Islet precursor cell (in vitro differentiated cells): Measurements from ENCODE around the gene SLC5A6.

Source experiments
- DNase-seq: peaks from one replicate; pipeline ENCODE4 v3.0.0-alpha.2; 2018

The SLC5A6 gene

DNA sequence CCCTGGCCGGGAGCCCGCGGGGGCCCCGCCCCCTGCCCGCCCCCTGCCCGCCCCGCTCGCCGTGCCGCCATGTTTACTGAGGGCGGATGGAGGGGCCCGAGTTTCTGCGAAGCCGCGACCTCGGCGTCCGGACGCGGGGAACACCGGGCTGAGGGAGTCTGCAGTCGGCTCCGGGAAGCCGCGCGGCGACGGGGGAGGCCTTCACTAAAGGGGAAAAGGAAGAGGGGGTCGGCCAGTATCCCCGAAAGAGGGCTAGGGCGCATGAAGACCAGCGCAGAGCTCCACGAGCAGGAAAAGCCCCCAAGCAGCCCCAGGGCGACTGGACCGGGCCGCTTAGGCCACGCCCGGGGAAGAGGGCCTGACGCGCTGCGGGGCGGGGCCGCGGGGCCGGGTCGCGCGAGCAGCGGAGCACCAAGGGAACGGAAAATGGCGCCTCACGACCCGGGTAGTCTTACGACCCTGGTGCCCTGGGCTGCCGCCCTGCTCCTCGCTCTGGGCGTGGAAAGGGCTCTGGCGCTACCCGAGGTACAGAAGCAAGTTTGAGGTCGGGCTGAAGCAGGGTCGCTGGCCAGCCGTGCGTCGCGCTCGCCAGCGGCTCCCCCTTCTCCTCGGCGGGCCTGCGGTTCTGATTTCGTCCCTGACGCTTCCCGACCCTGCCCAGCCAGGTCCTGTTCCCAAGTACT is at the start of gene SLC5A6, which contains the start of gene ATRAID:
Gene SLC5A6, minus strand, starts transcription at position 326 of the 683 bp plus-strand sequence. CDS start 4,618 bp downstream, outside the sequence.
Gene ATRAID, plus strand, starts transcription at position 99 of the 683 bp plus-strand sequence. Its CDS starts 328 bp downstream, at position 427.
- DNase-seq = peak; percentile 95

DNA sequence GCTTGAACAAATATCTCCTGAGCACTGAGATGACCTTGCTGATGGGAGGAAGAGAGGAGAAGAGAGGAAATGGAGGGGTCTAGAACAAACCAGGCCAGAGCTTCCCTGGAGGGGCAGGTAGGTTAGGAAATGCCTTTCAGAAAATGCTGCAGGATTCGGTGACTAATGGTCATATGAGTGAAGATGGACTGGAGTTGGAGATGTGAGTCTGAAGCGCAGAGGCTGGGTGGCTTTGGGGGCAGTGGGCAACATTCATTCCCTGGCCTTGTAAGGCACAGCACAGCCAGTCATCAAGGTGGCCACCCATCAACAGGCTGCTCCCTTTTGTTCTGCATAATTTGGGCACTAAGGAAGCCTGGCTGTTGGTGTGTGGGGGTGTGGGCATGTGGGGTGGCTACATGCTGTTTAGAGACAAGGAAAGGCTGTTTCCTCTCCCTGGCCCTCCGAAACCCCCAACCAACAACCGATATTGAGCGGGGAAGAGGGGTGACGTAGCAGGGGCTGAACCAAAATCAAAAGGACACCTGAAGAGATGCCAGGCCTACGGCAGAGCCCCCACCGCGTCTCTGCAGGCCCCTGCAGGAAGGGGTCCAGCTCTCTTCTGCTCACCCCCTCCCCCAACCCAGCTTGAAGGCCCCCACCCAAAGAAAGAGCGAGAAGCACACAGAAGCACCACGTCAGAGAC is 49.3 kb upstream of the SLC5A6 start:
- DNase-seq = no peak

DNA sequence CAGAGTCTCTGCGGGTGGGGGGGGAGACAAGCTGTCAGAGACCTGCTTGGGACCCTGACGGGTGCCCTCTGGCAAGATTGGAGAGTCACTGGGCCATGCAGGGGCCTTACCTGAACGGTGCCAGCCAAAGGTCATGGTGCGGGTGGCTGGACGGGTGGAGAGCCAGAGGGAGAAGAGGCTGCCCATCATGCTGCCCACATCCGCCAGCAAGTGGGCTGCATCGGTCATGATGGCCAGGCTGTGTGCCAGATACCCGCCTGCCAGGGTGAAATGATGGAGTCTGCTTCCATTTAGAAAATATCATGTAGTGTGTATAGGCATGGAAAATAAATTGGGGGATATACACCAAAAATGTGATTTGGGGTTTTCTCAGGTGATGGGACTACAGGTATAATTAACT is 46.0 kb upstream of the SLC5A6 start:
- DNase-seq = no peak

DNA sequence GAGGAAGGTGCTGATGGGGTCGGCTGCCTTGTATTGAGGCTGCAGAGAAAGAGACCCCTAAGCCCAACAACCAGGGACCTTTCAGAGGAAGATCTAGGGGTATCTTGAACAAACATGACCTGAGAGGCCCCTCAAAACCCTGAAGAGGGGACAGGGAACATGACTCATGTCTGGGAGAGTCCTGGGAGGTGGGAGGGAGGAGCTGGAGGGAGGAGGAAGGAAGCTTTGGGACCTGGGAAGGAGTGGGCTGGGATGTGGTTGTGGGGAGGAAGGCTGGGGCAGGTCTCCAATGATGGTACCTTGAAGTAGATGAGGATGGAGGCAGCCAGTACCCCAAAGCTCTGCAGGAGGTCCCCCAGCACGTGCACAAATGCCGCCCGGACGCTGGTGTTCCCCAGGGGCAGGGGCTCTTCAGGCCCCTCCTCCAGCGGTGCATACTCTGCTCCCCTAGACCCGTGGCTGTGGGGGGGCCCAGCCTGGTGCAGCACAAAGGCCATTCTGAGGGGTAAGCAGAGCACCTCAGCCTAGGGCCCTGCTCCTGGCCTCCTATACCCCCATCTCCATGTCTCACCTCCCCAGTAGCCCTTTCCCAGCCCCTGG is 44.9 kb upstream of the SLC5A6 start:
- DNase-seq = no peak

DNA sequence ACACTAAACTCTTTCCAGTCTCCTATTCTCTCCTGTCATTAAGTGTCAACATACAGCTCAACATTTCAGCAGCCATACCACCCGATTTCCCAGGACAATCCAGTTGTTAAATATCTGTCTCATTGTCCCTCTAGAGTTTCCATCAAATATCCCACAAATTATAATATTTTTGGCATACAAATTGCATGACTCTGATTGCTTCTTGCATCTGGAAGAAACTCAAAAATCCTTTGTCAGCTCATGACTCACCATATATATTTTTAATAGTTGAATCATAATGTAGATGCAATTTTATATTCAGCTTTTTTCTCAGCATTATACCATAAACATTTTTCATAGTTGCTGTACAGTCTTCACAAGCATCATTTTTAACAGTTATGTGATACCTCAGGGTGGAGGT is 43.6 kb upstream of the SLC5A6 start:
- DNase-seq = no peak

DNA sequence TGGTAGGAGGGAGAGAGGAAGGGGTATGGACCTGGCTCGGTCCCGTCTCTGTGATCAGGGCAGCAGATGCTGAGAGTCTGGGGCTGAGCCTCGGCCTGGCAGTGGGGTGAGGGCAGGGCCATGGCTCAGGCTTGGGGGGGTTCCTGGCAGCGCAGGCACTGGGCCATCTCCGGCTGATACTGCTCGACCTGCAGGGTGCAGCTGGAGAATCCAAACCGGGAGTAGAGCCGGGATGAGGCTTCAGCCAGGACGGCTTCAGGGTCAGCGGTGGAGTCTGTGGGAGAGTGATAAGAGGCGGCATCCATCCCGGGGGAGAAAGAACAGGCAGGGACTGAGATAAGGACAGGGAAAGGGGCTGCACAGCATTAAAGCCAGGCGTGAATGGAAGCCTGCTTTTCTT is 43.1 kb upstream of the SLC5A6 start:
- no peak for DNase-seq

DNA sequence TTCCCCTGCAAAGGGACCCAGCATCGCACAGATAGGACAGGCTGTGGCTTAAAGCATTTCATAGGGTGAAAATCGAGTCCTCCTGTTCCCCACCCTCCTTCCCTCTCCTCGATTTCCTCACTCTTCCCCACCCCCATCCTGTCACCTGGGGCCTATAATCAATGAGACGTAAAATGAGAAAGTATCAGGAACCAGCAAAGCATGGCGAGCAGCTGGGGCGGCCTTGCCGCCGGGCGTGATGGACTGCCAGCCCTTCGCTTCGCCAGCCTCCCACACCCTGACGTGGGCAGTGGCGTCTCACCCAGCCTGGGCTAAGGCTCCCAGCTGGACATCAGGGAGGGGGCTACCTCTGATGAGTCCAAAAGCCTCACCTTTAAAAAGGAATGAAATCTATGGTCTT is 39.7 kb upstream of the SLC5A6 start:
- no peak for DNase-seq

DNA sequence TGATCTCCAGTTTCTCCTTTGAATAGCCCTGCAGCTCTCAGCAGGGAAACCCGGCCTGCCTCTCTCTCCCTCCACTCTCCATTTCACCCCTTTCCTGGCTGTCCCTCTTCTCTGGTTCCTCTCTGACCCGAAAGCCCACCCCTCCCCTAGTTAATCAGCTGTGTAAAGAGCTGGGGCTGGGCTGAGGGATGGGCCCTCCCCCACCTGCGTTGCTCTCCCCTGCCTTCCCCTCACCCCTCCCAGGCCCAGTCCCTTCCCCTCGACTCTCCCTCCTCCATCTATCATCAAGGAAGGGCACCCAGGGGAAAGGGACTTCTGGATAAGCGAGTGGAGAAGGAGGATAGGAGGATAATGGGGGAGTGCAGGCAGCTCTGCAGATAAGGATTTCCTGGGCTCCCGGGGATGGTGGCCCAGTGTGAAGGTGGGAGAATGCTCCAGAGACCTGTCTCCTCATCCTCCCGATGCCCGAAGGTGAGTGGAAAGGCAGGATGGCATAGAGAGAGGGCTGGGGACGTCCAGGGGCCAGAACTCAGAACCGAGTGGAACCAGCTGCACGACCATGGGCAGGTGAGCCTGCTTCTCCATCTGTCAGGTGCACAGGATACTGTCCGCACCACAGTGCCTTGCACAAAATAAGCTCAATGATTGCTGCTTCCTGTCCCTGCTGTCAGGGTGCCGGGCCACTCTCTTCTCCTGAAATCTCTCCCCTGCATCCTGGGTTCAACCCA is 38.7 kb upstream of the SLC5A6 start:
- no peak for DNase-seq

DNA sequence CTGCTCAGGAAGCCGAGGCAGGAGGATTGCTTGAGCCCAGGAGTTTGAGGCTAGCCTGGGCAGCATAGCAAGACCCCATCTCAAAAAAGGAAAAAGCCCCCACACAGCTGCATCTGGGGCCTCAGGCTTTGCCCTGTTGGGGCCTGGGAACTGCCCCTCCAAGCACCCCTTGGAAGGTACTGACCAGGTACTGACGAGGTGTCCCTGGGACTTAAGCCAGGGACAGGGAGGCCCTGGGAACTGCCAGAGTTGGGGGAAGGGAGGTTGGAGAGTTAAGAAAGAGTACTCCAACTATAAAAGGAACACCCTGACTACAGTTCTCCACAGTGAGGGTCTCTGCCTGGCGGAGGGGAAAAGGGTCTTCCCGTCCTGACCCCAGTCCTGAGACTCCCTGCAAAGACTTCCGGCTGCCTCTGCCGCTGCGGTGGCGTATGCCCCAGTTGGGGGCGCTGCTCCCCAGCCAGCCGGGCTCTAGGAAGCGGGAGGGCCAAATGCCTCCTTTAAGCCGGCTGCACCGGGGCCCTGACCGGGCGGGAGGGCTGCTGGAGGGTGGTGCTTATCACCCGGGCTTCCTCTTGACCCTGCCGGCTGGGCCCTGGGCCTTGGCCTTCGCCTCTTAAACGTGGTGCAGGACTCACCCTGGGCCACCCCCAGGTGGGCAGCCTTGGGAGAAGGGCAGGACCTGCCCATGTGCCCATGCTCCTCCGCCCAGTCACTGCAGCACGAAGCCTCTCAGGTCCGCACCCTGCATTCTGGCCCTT is 38.0 kb upstream of the SLC5A6 start:
- DNase-seq = peak; percentile 88

DNA sequence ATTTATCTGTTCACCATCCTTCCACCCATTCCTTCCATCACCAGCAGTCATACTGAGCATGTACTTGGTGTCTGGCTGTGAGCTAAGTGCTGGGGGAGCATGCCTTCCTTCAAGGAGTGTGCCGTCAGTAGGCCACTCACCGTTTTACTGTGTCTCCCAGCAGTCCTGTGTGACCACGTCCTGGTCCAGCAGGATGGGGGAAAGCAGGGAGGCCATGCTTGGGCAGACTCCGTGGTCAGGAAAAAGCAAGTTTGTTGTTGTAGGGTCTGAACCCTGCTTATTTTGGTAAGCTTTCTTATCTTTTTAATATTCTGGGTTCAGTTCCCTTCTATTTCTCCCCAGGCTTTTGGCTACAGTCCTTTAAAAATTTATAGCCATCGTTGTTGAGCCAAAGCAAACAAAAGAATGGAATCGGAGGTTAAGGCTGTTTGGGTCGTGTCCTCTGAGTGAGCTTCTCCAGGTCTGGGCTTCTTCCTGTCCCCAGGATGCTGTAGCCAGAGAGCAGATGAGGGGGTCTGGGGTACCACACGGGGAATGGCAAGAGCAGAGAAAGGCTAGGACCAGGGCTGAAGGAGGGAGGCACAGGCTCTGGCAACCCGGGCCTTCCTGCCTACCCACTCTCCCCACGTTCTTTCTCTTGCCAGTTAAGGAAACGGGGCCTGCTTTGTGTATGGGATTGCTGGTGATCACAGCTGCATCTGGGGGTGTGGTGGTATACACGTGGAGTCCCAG is 37.3 kb upstream of the SLC5A6 start:
- DNase-seq = no peak

DNA sequence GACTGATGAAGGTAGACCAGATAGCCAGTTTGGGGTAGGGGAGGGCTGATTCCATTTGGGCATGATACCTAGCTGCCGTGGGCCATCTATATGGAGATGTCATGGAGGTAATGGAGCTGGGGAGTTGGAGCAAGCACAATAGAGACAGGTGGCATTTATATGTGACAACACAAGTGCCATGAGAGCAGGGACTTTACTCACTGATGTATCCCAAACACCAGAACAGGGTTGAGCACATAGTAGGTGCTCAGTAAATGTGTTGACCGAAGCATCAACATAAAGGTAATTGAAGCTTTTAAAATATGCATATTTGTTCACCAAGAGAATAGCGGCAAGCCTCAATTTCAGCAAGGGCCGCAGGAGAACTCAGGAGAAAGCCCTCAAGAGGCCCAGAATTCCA is 35.8 kb upstream of the SLC5A6 start:
- no peak for DNase-seq

DNA sequence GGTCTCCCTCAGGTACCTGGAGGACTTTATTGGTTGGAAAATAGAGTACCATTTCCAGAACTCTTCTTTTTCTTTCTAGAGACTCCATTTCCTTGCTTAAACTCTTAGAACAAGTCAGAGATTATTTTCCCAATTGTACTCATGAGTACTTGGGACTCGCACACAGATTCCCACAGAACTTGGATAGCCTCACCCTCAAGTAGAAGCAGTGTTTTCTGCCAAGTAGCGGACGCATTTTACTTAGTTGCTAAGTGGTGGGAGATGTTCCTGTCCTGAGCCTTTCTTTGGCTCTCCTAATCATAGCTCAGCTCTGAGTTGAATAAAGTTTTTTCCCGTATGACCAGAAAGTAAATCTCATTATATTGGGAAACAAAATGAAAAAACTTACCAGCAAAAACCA is 33.6 kb upstream of the SLC5A6 start:
- no peak for DNase-seq

DNA sequence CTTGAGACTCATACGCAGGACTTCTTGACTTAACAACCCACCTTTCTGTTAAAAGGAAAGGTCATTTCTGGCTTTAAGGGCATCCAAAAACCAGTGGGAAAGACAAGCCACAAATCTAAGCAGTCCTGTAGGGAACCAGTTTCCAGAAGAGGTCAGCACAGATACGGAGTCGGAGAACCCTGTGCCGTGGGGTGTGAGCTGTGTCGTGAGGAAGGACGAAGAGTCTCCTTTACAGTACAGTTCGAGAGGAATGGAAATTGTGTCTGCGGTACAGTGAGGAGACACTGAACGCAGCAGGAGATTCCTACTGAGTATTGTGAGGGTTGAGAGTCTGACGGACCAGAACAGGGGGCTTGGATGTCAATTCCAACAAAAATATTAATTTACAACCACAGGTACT is 33.0 kb upstream of the SLC5A6 start:
- DNase-seq = no peak

DNA sequence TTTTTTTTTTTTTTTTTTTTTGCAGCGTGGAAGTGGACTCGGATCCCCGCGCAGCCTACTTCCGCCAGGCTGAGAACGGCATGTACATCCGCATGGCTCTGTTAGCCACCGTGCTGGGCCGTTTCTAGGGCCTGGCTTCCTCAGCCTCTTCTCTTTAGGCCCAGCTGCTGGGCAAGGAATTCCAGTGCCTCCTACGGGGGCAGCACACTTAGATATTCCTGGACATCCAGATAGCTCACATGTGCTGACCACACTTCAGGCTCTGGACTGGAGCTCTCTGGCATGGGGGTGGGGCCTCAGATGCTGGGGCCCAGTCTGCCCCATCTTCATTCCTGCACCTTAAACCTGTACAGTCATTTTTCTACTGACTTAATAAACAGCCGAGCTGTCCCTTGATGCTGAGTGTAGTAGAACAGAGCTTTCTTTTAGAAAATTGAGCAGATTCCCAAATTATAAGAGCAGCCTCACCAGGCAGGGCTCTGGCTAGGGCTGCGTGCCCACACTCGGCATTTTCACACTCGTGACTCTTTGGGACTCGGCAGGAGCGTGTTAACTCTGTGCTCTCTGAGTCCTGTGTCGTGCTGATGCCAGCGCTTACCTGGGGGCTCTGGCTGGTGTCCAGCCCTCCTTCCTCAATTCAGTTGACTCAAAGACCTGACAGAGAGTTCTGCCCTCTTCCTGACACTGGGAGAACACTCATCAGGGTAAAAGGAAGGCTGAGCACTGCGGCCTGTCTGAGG is 31.5 kb upstream of the SLC5A6 start:
- no peak for DNase-seq

DNA sequence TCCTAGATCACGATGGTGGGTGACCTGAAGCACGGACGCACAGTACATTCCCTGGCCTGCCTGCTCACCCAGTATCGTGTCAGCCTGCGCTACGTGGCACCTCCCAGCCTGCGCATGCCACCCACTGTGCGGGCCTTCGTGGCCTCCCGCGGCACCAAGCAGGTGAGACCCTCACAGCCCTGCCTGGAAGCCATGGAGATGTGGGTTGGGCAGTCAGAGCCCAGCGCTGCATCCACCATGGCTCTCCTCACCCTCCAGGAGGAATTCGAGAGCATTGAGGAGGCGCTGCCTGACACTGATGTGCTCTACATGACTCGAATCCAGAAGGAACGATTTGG is 30.5 kb upstream of the SLC5A6 start:
- no peak for DNase-seq

DNA sequence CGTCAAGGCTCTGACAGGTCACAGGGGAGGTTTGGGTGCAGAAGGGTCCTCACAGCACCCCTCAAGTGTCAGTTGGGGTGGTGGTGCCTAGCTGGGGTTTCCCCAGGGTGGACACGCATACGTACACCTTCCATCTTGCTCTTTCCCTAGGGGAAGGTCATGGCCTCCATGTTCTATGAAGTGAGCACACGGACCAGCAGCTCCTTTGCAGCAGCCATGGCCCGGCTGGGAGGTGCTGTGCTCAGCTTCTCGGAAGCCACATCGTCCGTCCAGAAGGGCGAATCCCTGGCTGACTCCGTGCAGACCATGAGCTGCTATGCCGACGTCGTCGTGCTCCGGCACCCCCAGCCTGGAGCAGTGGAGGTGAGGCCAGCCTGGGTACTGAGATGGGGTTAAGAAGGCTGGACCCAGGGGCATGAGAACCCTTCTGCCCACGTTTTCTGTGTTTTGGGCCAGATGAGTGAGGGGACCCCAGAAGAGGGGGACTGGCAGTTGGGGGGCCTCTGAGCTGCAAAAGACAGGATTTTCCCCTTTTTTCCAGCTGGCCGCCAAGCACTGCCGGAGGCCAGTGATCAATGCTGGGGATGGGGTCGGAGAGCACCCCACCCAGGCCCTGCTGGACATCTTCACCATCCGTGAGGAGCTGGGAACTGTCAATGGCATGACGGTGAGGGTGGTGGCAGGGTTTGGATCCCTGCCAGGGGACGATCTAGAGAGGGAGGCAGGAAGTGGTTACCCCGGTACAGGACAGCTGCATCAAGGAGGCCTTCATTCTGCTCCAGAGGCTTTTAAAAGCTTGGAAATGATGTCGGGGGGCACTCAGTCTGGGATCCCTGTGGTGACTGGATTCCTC is 29.9 kb upstream of the SLC5A6 start:
- DNase-seq = no peak

DNA sequence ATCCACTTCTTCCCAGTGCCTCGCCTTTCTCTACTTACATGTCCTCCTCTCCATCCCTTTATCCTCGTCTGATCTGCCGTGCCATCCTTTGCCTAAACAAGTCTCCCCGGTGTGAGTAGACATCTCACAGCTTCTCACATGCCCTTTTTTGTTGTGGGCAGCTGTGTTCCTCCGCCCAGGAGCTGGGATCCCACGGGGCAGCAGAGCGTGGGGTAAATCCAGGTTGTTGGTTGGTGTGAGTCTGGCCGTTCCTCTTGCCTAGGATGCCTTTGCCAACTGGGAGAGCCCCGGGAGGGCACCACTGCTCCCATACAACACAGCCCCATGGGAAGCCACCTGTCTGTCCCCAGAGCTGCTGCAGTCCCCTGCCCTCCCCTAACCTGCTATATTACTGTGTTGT is 28.3 kb upstream of the SLC5A6 start:
- DNase-seq = no peak

DNA sequence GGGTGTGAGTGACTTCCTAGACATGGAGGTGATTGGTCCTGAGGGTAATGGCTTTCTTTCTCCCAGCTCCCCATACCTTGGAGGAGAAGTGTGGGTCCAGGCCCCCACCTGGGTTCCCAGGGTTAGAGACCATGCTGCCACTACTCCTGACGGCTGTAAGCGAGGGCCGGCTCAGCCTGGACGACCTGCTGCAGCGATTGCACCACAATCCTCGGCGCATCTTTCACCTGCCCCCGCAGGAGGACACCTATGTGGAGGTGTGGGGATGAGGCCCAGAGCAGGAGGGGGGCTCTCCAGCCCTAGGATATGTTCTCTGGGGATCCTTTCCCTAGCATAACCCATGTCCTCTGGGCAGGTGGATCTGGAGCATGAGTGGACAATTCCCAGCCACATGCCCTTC is 26.9 kb upstream of the SLC5A6 start:
- no peak for DNase-seq

DNA sequence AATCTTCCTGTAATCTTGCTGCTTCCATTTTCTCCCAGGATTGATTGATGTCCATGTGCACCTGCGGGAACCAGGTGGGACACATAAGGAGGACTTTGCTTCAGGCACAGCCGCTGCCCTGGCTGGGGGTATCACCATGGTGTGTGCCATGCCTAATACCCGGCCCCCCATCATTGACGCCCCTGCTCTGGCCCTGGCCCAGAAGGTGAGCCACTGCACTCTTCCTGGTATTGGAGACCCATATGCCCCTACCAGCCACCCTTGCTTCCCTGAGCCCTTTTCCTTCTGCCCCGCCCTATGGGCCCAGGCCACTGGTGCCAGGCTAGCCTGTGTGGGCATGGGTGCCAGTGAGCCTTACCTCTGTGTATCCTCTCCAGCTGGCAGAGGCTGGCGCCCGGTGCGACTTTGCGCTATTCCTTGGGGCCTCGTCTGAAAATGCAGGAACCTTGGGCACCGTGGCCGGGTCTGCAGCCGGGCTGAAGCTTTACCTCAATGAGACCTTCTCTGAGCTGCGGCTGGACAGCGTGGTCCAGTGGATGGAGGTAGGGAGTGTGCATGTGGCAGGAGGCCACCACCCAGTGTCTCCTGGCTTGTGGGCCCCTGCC is 25.4 kb upstream of the SLC5A6 start:
- no peak for DNase-seq

DNA sequence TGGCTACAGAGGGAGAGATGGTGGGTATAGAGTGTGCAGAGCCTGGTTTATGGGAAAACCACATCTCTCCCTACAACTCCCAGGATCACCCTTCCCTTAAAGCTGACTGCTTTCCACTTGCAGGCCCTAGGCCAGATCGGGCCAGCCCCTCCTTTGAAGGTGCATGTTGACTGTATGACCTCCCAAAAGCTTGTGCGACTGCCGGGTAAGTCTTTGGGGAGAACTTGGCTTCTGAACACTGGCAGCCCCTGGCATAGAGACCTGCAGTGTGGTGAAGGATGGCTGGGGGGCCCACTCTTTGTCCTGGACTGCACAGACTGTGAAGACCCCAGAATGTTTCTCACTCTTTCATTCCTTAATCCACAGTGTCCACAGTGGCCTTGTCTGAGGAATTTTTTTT is 24.6 kb upstream of the SLC5A6 start:
- no peak for DNase-seq
